K562 (cell line): ENCODE results near the gene CORO1A. TPM values are rescaled to one million over a fixed set of nuclear protein-coding genes. Genes with fewer than 3 reads are reported as not detected.

Experiments used
- ATAC-seq: fragments of 200-7000 bp; cut with Tn5 transposase; 3 replicates; pipeline ENCODE4 v1.9.1; 2020; ENCODE audit warnings: moderate library complexity
- BruUV-seq: library from RNA; stranded (reverse); fragments of 400-500 nt; replicated peaks from 2 replicates; lab custom pipeline; 2021; lab: Mats Ljungman, UMichigan
- CTCF ChIA-PET: fragments of 300-600 bp; formaldehyde crosslinking; extraction: SDS; loops from one replicate; lab custom pipeline; 2021; ENCODE audit warnings: low intra/inter-chr PET ratio; lab: Yijun Ruan, JAX
- POLR2A ChIA-PET: fragments of 300-600, 350-650 bp; sonication (Branson Sonifier 250); formaldehyde crosslinking; extraction: SDS; loops from one replicate; lab custom pipeline; 2021; ENCODE audit warnings: antibody characterized with exemption, inconsistent platforms; lab: Yijun Ruan, JAX
- DNase-seq, 4 experiments: peaks; one replicate each; pipeline versions ENCODE4 v3.0.0 to v3.0.0-alpha.2; 2011 to 2018; ENCODE audit warnings: low spot score in 3 of 4, mixed read lengths in 3 of 4; ENCODE audit errors: extremely low read depth in 1 of 4
- FAIRE-seq: peaks from 2 replicates; lab custom pipeline; 2011; peaks lifted over from hg19 to GRCh38; lab: Jason Lieb, UNC
- H2AFZ ChIP-seq: 2 replicates; pipeline ENCODE4 v1.6.0; 2011; ENCODE audit warnings: low read depth, low read length, control low read depth, inconsistent platforms
- H3K27ac ChIP-seq: fragments of 200-600 bp; 3 replicates; pipeline ENCODE4 v1.8.0; 2011; ENCODE audit warnings: low read depth, mild to moderate bottlenecking, control low read depth, inconsistent platforms, low read length, moderate library complexity, mixed read lengths; ENCODE audit errors: extremely low read depth
- H3K27me3 ChIP-seq, 2 experiments: fragments of 300-600 bp in 1 of 2; 2 replicates in 1 of 2; 3 replicates in 1 of 2; pipeline versions ENCODE4 v1.6.0 to v1.8.0; 2011; ENCODE audit warnings: inconsistent platforms in 2 of 2, low read length in 2 of 2, mild to moderate bottlenecking in 1 of 2, mixed read lengths in 1 of 2, moderate library complexity in 1 of 2; ENCODE audit not compliant: control insufficient read depth in 2 of 2, insufficient read depth in 2 of 2
- H3K36me3 ChIP-seq: fragments of 300-600 bp; 3 replicates; pipeline ENCODE4 v1.8.0; 2011; ENCODE audit warnings: mild to moderate bottlenecking, low read length, inconsistent platforms; ENCODE audit not compliant: control insufficient read depth, insufficient read depth
- H3K4me1 ChIP-seq, 2 experiments: fragments of 200-600 bp in 1 of 2; replicated peaks in 1 of 2; 2 replicates in 1 of 2; 3 replicates in 1 of 2; pipeline versions ENCODE4 v1.5.1 to v1.8.0; 2011; ENCODE audit warnings: inconsistent platforms in 2 of 2, low read length in 2 of 2, mild to moderate bottlenecking in 1 of 2, mixed read lengths in 1 of 2, moderate library complexity in 1 of 2; ENCODE audit not compliant: control insufficient read depth in 2 of 2, insufficient read depth in 2 of 2
- H3K4me2 ChIP-seq: 2 replicates; pipeline ENCODE4 v1.6.1; 2011; ENCODE audit warnings: low read length, control low read depth, inconsistent platforms, mixed read lengths; ENCODE audit not compliant: insufficient read depth
- H3K4me3 ChIP-seq: fragments of 200-600 bp; sonication (generic), shearing (Covaris generic); 2 replicates; pipeline ENCODE4 v1.5.1; 2016; ENCODE audit warnings: control low read depth, inconsistent platforms
- H3K79me2 ChIP-seq: fragments of 200-600 bp; 3 replicates; pipeline ENCODE4 v1.8.0; 2011; ENCODE audit warnings: low read length, inconsistent platforms; ENCODE audit not compliant: control insufficient read depth, insufficient read depth
- H3K9ac ChIP-seq, 2 experiments: 2 replicates each; pipeline versions ENCODE4 v1.6.0 to v1.6.1; 2011; ENCODE audit warnings: low read depth in 2 of 2, low read length in 2 of 2, control low read depth in 1 of 2, inconsistent platforms in 1 of 2, mild to moderate bottlenecking in 1 of 2, mixed read lengths in 1 of 2; ENCODE audit not compliant: insufficient read depth in 1 of 2
- H3K9me1 ChIP-seq: one replicate; pipeline ENCODE4 v1.6.0; 2011; ENCODE audit warnings: inconsistent platforms, mild to moderate bottlenecking, low read length, moderate library complexity; ENCODE audit not compliant: control insufficient read depth, insufficient read depth
- H3K9me3 ChIP-seq: replicated peaks from 2 replicates; pipeline ENCODE4 v1.5.1; 2011; ENCODE audit warnings: low read depth, low read length, inconsistent platforms; ENCODE audit not compliant: control insufficient read depth, insufficient read depth
- H4K20me1 ChIP-seq: replicated peaks from 2 replicates; pipeline ENCODE4 v1.6.1; 2011; ENCODE audit warnings: low read length, inconsistent platforms, mixed read lengths; ENCODE audit not compliant: control insufficient read depth, insufficient read depth
- CBX8 ChIP-seq: fragments of 200-600 bp; sonication (generic); IDR thresholded peaks from 2 replicates; pipeline ENCODE4 v1.6.1; 2012; ENCODE audit warnings: borderline replicate concordance, mixed run types, low read depth, mild to moderate bottlenecking, moderate library complexity, mixed read lengths, low read length, control low read depth, inconsistent platforms; ENCODE audit not compliant: poor library complexity, severe bottlenecking; ENCODE audit errors: extremely low read depth
- CCAR2 ChIP-seq: fragments of 200-400 bp; formaldehyde crosslinking; IDR thresholded peaks from 2 replicates; pipeline ENCODE4 v1.6.1; 2017; ENCODE audit warnings: mild to moderate bottlenecking, low read depth, low read length
- ERF ChIP-seq: fragments of 450-650 bp; formaldehyde crosslinking; IDR thresholded peaks from 2 replicates; pipeline ENCODE4 v1.4.0; 2020; ENCODE audit warnings: mild to moderate bottlenecking, mixed read lengths
- ESRRA ChIP-seq: fragments of 450-650 bp; IDR thresholded peaks from 2 replicates; pipeline ENCODE4 v1.6.1; 2014; ENCODE audit warnings: low read depth, mild to moderate bottlenecking, moderate library complexity, borderline replicate concordance
- FOS ChIP-seq: IDR thresholded peaks from 3 replicates; pipeline ENCODE4 v1.6.1; 2011; ENCODE audit not compliant: insufficient read length; ENCODE audit errors: extremely low read depth
- FOXA1 ChIP-seq: fragments of 450-650 bp; IDR thresholded peaks from 2 replicates; pipeline ENCODE4 v1.6.1; 2016; ENCODE audit warnings: mild to moderate bottlenecking, borderline replicate concordance
- HBP1 ChIP-seq: fragments of 450-650 bp; formaldehyde crosslinking; IDR thresholded peaks from 2 replicates; pipeline ENCODE4 v1.4.0; 2022; ENCODE audit warnings: missing genetic modification characterization
- RAD21 ChIP-seq, 2 experiments: fragments of 250-450 bp in 1 of 2; fragments of 450-650 bp in 1 of 2; sonication (Bioruptor Pico) in 1 of 2; formaldehyde crosslinking in 1 of 2; IDR thresholded peaks in 1 of 2; conservative IDR thresholded peaks in 1 of 2; 2 replicates each; pipeline versions ENCODE4 v1.4.0 to v1.8.0; 2020 to 2022; ENCODE audit warnings: mild to moderate bottlenecking in 2 of 2, moderate library complexity in 1 of 2
- RFX1 ChIP-seq: fragments of 450-650 bp; IDR thresholded peaks from 2 replicates; pipeline ENCODE4 v1.6.1; 2016; ENCODE audit warnings: mild to moderate bottlenecking, moderate library complexity
- XRCC4 ChIP-seq: IDR thresholded peaks from one replicate; pipeline ENCODE4 v1.6.1; 2011; ENCODE audit not compliant: insufficient read depth, insufficient read length; ENCODE audit errors: extremely low read depth
- ZFP36 ChIP-seq: fragments of 150-350 bp; IDR thresholded peaks from 2 replicates; pipeline ENCODE4 v1.6.1; 2018; ENCODE audit warnings: low read length, low read depth; ENCODE audit not compliant: partially characterized antibody
- ZNF174 ChIP-seq: fragments of 250-450 bp; sonication (Bioruptor Pico); IDR thresholded peaks from 2 replicates; pipeline ENCODE4 v1.4.0; 2020; ENCODE audit warnings: mild to moderate bottlenecking
- ZSCAN29 ChIP-seq: fragments of 450-650 bp; IDR thresholded peaks from 2 replicates; pipeline ENCODE4 v1.6.1; 2017
- WGBS: fragments of 100-300 bp; shearing (Covaris generic); methylation state at CpG from one replicate; pipeline ENCODE4 v1.1.6; 2016; ENCODE audit warnings: low coverage, mixed read lengths; ENCODE audit not compliant: insufficient coverage; ENCODE audit errors: missing lambda C conversion rate; 5-methylcytosine and 5-hydroxymethylcytosine counted together
- in situ Hi-C: fragments of 300-500 bp; cut with MboI; formaldehyde crosslinking; loops from 4 replicates; pipeline ENCODE4 v1.15.0; 2018; ENCODE audit warnings: inconsistent platforms, mixed read lengths
- intact Hi-C: fragments of 100-400 bp; cut with micrococcal nuclease; formaldehyde crosslinking; loops from 2 replicates; pipeline ENCODE4 v1.14.2; 2022
- polyA plus RNA-seq, 8 experiments: library from polyadenylated mRNA; depleted of rRNA in 4 of 8; stranded (reverse) in 5 of 8; unstranded in 3 of 8; fragments of >200 nt; fragmentation: Nextera tagmentation in 2 of 8; fragmentation: Illumina TruSeq in 1 of 8; extraction: Ambion mirVana in 2 of 8; extraction: Trizol in 1 of 8; gene quantifications; 2 replicates each; pipeline versions ENCODE4 v1.2.1 to v1.2.3, GENCODE V29; 2011 to 2014; ENCODE audit warnings: inconsistent platforms in 1 of 8, missing spikeins in 1 of 8
- total RNA-seq, 7 experiments: library from RNA; depleted of rRNA in 6 of 7; stranded (reverse); fragments of >200 nt in 6 of 7; fragmentation: Illumina TruSeq in 2 of 7; extraction: Trizol in 2 of 7; gene quantifications; 2 replicates each; pipeline versions ENCODE4 v1.2.1 to v1.2.3, GENCODE V29; 2011 to 2021; ENCODE audit warnings: low replicate concordance in 1 of 7
- TF ChIP-seq, protein P1 (sequence below): sonication (generic); formaldehyde crosslinking; IDR thresholded peaks from 2 replicates; pipeline ENCODE4 v1.8.0; 2022; ENCODE audit warnings: missing genetic modification reagents, mild to moderate bottlenecking, borderline replicate concordance
- TF ChIP-seq, protein P2 (sequence below): sonication (generic); formaldehyde crosslinking; IDR thresholded peaks from 2 replicates; pipeline ENCODE4 v1.8.0; 2022; ENCODE audit warnings: missing genetic modification reagents, mild to moderate bottlenecking, moderate library complexity, borderline replicate concordance
- TF ChIP-seq, protein P3 (sequence below): fragments of 450-650 bp; IDR thresholded peaks from 2 replicates; pipeline ENCODE4 v1.6.1; 2016

CORO1A gene
- total and polyA plus RNA-seq, 9 of the 15 experiments (the other 6 are each of a cell fraction or from before 2014, with no cell fraction given) = 0.22 to 23.8 (median 7.6) TPM

- CTCF ChIA-PET = interaction anchor here (0.5 kb wide), 1 partner anchor 336 kb away, joined by 3 read pairs; no protein-coding TSS in a partner anchor
- H4K20me1 ChIP-seq = no peaks in the 10 kb centered on the region
- POLR2A ChIA-PET = interaction anchor here (0.6 kb wide), 2 partner anchors 14 to 36 kb away, joined by 3 to 4 read pairs; no protein-coding TSS in a partner anchor
- H2AFZ ChIP-seq = no peak overlapping the region; the same call in 1 of the 2 replicates
- H3K4me3 ChIP-seq = no peak overlapping the region
- no peaks in the 10 kb centered on the region for H3K36me3 ChIP-seq
- H3K9me1 ChIP-seq = no peaks in the 10 kb centered on the region
- BruUV-seq = no TSS peak
- peaks cover 6 to 7% of the 10 kb centered on the region in 2 experiments; a peak in 4 of 5 replicates for H3K4me1 ChIP-seq
- H3K27me3 ChIP-seq = no peaks in the 10 kb centered on the region
- 47% methylated on average over 13 of the region's 13 CpGs for WGBS
- DNase-seq (peak in 2 of 4 experiments; percentile 42 to 50), FAIRE-seq (peak; percentile 85), ATAC-seq (peak; percentile 90)
- no peak overlapping the region for H3K27ac ChIP-seq
- no peak overlapping the region for H3K9ac ChIP-seq
- no peaks in the 10 kb centered on the region for H3K9me3 ChIP-seq
- no peak overlapping the region for H3K4me2 ChIP-seq
- no peaks in the 10 kb centered on the region for H3K79me2 ChIP-seq
- in situ Hi-C loops (loop anchor here (25.0 kb wide), 1 partner anchor 681 kb away; the partner anchor contains the start of genes BOLA2, SLX1B and SULT1A4), intact Hi-C loops (no loop called here)
- TF ChIP-seq RAD21 (CRISPR knock-in tag; conservative IDR thresholded peaks at IDR 0.05 in 1 of 2, IDR thresholded peaks at IDR 0.05 in 1 of 2) (peak; percentile 42 to 69), CCAR2 (no peak), ZNF174 (CRISPR knock-in tag) (no peak), ZFP36 (no peak), ZSCAN29 (no peak), ERF (CRISPR knock-in tag) (no peak), RFX1 (no peak), ESRRA (no peak), FOXA1 (no peak), XRCC4 (no peak), CBX8 (no peak), HBP1 (CRISPR knock-in tag) (no peak), FOS (no peak)
- TF ChIP-seq, protein P1, sequence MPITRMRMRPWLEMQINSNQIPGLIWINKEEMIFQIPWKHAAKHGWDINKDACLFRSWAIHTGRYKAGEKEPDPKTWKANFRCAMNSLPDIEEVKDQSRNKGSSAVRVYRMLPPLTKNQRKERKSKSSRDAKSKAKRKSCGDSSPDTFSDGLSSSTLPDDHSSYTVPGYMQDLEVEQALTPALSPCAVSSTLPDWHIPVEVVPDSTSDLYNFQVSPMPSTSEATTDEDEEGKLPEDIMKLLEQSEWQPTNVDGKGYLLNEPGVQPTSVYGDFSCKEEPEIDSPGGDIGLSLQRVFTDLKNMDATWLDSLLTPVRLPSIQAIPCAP (CRISPR knock-in tag) = no peak
- TF ChIP-seq, protein P2, sequence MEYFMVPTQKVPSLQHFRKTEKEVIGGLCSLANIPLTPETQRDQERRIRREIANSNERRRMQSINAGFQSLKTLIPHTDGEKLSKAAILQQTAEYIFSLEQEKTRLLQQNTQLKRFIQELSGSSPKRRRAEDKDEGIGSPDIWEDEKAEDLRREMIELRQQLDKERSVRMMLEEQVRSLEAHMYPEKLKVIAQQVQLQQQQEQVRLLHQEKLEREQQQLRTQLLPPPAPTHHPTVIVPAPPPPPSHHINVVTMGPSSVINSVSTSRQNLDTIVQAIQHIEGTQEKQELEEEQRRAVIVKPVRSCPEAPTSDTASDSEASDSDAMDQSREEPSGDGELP (CRISPR knock-in tag) = no peak
- TF ChIP-seq, protein P3, sequence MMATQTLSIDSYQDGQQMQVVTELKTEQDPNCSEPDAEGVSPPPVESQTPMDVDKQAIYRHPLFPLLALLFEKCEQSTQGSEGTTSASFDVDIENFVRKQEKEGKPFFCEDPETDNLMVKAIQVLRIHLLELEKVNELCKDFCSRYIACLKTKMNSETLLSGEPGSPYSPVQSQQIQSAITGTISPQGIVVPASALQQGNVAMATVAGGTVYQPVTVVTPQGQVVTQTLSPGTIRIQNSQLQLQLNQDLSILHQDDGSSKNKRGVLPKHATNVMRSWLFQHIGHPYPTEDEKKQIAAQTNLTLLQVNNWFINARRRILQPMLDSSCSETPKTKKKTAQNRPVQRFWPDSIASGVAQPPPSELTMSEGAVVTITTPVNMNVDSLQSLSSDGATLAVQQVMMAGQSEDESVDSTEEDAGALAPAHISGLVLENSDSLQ = no peak
These were observed 40.6 kb upstream of the CORO1A start for GRCh38 chr16:30142672-30143346.
